ENCODE results near the gene ZKSCAN8.

Gene ZKSCAN8

GRCh38 chr6:28137505-28137981, 4.1 kb upstream of the ZKSCAN8 start:
- intact Hi-C loops (cut with DNase I), result loop anchor here (10.0 kb wide), 3 partner anchors 53 to 117 kb away; partner anchors contain the start of genes NKAPL, ZKSCAN4, ZNF165 and ZSCAN9

GRCh38 chr6:28139860-28140543, 1.7 kb upstream of the ZKSCAN8 start:
- intact Hi-C loops (cut with DNase I), result loop anchor here (2.0 to 10.0 kb wide), 4 partner anchors 55 to 217 kb away; partner anchors contain the start of genes NKAPL, ZKSCAN4, ZNF165 and ZSCAN9
- DNase-seq, result no peak

More at GRCh38 chr6:28137505-28137981, 4.1 kb upstream of the ZKSCAN8 start:
- DNase-seq, result no peak

GRCh38 chr6:28140616-28141015, 1.1 kb upstream of the ZKSCAN8 start:
- DNase-seq, result no peak
- intact Hi-C loops (cut with DNase I), result loop anchor here (1.0 to 2.0 kb wide), 2 partner anchors 16 to 216 kb away; partner anchors contain the start of gene ZSCAN16

GRCh38 chr6:28142446-28142845, 763 bp downstream of the ZKSCAN8 start:
- no peak for DNase-seq
- intact Hi-C loops (cut with DNase I), result no loop called here

- no peak for DNase-seq
- intact Hi-C loops (cut with DNase I), result no loop called here
Observed at GRCh38 chr6:28145231-28145630, 3.5 kb downstream of the ZKSCAN8 start.

GRCh38 chr6:28152531-28152930, 10.8 kb downstream of the ZKSCAN8 start:
- no peak for DNase-seq
- intact Hi-C loops (cut with DNase I), result no loop called here

- intact Hi-C loops (cut with DNase I), result no loop called here
- no peak for DNase-seq
Observed at GRCh38 chr6:28153546-28153945, 11.9 kb downstream of the ZKSCAN8 start.

GRCh38 chr6:28154357-28154756, 12.7 kb downstream of the ZKSCAN8 start:
- intact Hi-C loops (cut with DNase I), result no loop called here
- DNase-seq, result no peak

GRCh38 chr6:28158318-28158717, 16.6 kb downstream of the ZKSCAN8 start:
- DNase-seq, result no peak
- intact Hi-C loops (cut with DNase I), result no loop called here

GRCh38 chr6:28159029-28159607, 17.4 kb downstream of the ZKSCAN8 start:
- intact Hi-C loops (cut with DNase I), result no loop called here

GRCh38 chr6:28160233-28160632, 18.6 kb downstream of the ZKSCAN8 start:
- intact Hi-C loops (cut with DNase I), result no loop called here
- no peak for DNase-seq

More at GRCh38 chr6:28159029-28159607, 17.4 kb downstream of the ZKSCAN8 start:
- DNase-seq, result no peak

GRCh38 chr6:28161410-28162079, 19.9 kb downstream of the ZKSCAN8 start:
- intact Hi-C loops (cut with DNase I), result no loop called here

GRCh38 chr6:28165563-28165962, 23.9 kb downstream of the ZKSCAN8 start:
- intact Hi-C loops (cut with DNase I), result no loop called here
- DNase-seq, result no peak

More at GRCh38 chr6:28161410-28162079, 19.9 kb downstream of the ZKSCAN8 start:
- peak; percentile 40 to 90 (median 65) for DNase-seq

GRCh38 chr6:28167068-28167467, 25.4 kb downstream of the ZKSCAN8 start:
- no peak for DNase-seq
- intact Hi-C loops (cut with DNase I), result no loop called here

GRCh38 chr6:28167926-28168325, 26.2 kb downstream of the ZKSCAN8 start:
- no peak for DNase-seq
- intact Hi-C loops (cut with DNase I), result no loop called here

GRCh38 chr6:28171271-28171670, 29.6 kb downstream of the ZKSCAN8 start:
- intact Hi-C loops (cut with DNase I), result no loop called here
- no peak for DNase-seq

- no peak for DNase-seq
- intact Hi-C loops (cut with DNase I), result no loop called here
Observed at GRCh38 chr6:28172006-28172405, 30.3 kb downstream of the ZKSCAN8 start.

- no peak for DNase-seq
- intact Hi-C loops (cut with DNase I), result no loop called here
Observed at GRCh38 chr6:28176373-28176772, 34.7 kb downstream of the ZKSCAN8 start.

- intact Hi-C loops (cut with DNase I), result no loop called here
- no peak for DNase-seq
Observed at GRCh38 chr6:28182255-28182654, 40.6 kb downstream of the ZKSCAN8 start.

- intact Hi-C loops (cut with DNase I), result no loop called here
- DNase-seq, result no peak
Observed at GRCh38 chr6:28188111-28188979, 46.7 kb downstream of the ZKSCAN8 start.

Measured in posterior cingulate gyrus (tissue), 11 donors.